ENCODE results near the gene GDF7. TPM values are rescaled to one million over a fixed set of nuclear protein-coding genes. Genes with fewer than 3 reads are reported as not detected.

GDF7 gene
- total and polyA plus RNA-seq, 4 donors = 0.89 to 7.2 (median 3.3) TPM

GRCh38 chr2:20626698-20627513 is 40.0 kb upstream of the GDF7 start:
- H3K27ac ChIP-seq (ENCODE audit: low read depth in 1 of 2, low read length in 2 of 2) = peak overlapping the region in 1 of 2 donors; percentile 39
- no peaks in the 10 kb centered on the region for H3K27me3 ChIP-seq (ENCODE audit: control insufficient read depth in 4 of 4, insufficient read depth in 4 of 4, low read length in 3 of 4)
- whole genome bisulfite sequencing = 96% methylated on average over 20 of the region's 20 CpGs
- H3K9ac ChIP-seq (ENCODE audit: low read depth in 1 of 2, low read length in 2 of 2) = no peak overlapping the region
- no peaks in the 10 kb centered on the region for H3K9me3 ChIP-seq (ENCODE audit: control insufficient read depth in 4 of 4, low read length in 3 of 4)
- peaks cover 0 to 14% (median 3%) of the 10 kb centered on the region in 4 donors for H3K36me3 ChIP-seq (ENCODE audit: control insufficient read depth in 4 of 4, insufficient read depth in 3 of 4, low read depth in 1 of 4, low read length in 3 of 4)
- no peak for DNase-seq (ENCODE audit: low spot score)
- no peak for TF ChIP-seq REST (IDR thresholded peaks at IDR 0.05)
- no peak for TF ChIP-seq NR2F2 (IDR thresholded peaks at IDR 0.05)
- TF ChIP-seq FOXA1 (IDR thresholded peaks at IDR 0.05) = no peak
- TF ChIP-seq YY1 (IDR thresholded peaks at IDR 0.05) = no peak
- no peak for TF ChIP-seq MAX (IDR thresholded peaks at IDR 0.05)
- TF ChIP-seq GABPA (IDR thresholded peaks at IDR 0.05 in 1 of 2, conservative IDR thresholded peaks at IDR 0.05 in 1 of 2) = no peak
- no peak for TF ChIP-seq HNF4G (IDR thresholded peaks at IDR 0.05)
- no peak for TF ChIP-seq FOXA2 (IDR thresholded peaks at IDR 0.05)
- H3K4me3 ChIP-seq (ENCODE audit: low read depth in 1 of 3, low read length in 3 of 3) = no peak overlapping the region
- H3K4me1 ChIP-seq (ENCODE audit: control insufficient read depth in 4 of 4, insufficient read depth in 4 of 4, low read length in 3 of 4) = peaks cover 0 to 2% (median 0%) of the 10 kb centered on the region in 4 donors

GRCh38 chr2:20627712-20628380 is 39.1 kb upstream of the GDF7 start:
- Histone ChIP-seq H3K9me3 (ENCODE audit: control insufficient read depth in 4 of 4, low read length in 3 of 4) (no peaks in the 10 kb centered on the region), H3K27me3 (ENCODE audit: control insufficient read depth in 4 of 4, insufficient read depth in 4 of 4, low read length in 3 of 4) (no peaks in the 10 kb centered on the region), H3K36me3 (ENCODE audit: control insufficient read depth in 4 of 4, insufficient read depth in 3 of 4, low read depth in 1 of 4, low read length in 3 of 4) (peaks cover 0 to 8% (median 1%) of the 10 kb centered on the region in 4 donors), H3K9ac (ENCODE audit: low read depth in 1 of 2, low read length in 2 of 2) (no peak overlapping the region), H3K4me1 (ENCODE audit: control insufficient read depth in 4 of 4, insufficient read depth in 4 of 4, low read length in 3 of 4) (peaks cover 0 to 2% (median 0%) of the 10 kb centered on the region in 4 donors), H3K27ac (ENCODE audit: low read depth in 1 of 2, low read length in 2 of 2) (no peak overlapping the region), H3K4me3 (ENCODE audit: low read depth in 1 of 3, low read length in 3 of 3) (no peak overlapping the region)
- TF ChIP-seq REST (IDR thresholded peaks at IDR 0.05) (no peak), SP1 (IDR thresholded peaks at IDR 0.05) (no peak), ZBTB33 (IDR thresholded peaks at IDR 0.05) (no peak), TAF1 (conservative IDR thresholded peaks at IDR 0.05) (no peak), RXRA (IDR thresholded peaks at IDR 0.05) (no peak), JUND (IDR thresholded peaks at IDR 0.05) (no peak)
- no peak for DNase-seq (ENCODE audit: low spot score)
- WGBS = 93% methylated on average over 16 of the region's 16 CpGs
